Stimulated activated CD8-positive, alpha-beta memory T cell treated with anti-CD3 and anti-CD28 coated beads, Interleukin-4, amount 100 ng/mL, for 1 hour (primary cell): ENCODE data around the gene NPIPA5.
"Not testable (repeated sequence)": the region's sequence is repeated elsewhere in the genome, so short reads cannot be mapped to it uniquely, and the experiment has no call there.

Source experiments
- DNase-seq, 2 donors: peaks; one replicate each; pipeline ENCODE4 v3.0.0-alpha.2; 2020; ENCODE audit warnings: low read depth in 2 of 2, low spot score in 1 of 2

NPIPA5 gene

DNA sequence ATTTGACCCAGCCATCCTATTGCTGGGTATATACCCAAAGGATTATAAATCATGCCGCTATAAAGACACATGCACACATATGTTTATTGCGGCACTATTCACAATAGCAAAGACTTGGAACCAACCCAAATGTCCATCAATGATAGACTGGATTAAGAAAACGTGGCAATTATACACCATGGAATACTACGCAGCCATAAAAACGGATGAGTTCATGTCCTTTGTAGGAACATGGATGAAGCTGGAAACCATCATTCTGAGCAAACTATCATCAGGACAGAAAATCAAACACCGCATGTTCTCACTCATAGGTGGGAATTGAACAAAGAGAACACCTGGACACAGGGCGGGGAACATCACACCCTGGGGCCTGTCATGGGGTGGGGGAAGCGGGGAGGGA, 14.9 kb upstream of the NPIPA5 start:
- DNase-seq, result not testable (repeated sequence)

DNA sequence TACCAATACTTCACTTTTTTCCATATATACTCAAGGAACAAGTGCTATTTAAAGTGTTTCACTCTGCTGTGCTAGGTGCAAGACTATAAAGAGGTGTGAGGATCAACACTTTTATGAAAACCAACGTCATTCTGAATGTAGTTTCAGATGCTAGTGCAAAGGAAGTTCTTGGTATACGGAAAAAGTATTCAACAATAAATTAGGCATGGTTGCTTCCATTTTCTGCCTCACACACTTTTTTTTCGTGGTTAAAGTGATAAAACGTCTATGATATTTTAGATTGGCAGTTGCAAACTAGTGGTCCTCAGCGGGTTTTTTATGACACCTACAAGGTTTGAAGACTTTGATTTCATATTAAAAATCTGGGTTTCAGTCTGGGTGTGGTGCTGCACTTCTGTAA, 11.8 kb upstream of the NPIPA5 start:
- DNase-seq, result not testable (repeated sequence)

DNA sequence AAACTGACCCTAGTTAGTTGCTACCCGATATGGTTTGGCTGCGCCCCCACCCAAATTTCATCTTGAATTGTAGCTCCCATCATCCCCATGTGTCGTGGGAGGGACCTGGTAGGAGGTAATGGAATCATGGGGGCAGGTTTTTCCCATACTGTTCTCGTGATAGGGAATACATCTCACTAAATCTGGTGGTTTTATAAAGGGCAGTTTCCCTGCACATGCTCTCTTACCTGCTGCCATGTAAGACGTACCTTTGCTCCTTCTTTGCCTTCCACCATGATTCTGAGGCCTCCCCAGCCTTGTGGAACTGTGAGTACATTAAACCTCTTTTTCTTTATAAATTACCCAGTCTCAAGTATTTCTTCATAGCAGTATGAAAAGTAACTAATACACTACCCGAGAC, 10.0 kb upstream of the NPIPA5 start:
- not testable (repeated sequence) for DNase-seq

DNA sequence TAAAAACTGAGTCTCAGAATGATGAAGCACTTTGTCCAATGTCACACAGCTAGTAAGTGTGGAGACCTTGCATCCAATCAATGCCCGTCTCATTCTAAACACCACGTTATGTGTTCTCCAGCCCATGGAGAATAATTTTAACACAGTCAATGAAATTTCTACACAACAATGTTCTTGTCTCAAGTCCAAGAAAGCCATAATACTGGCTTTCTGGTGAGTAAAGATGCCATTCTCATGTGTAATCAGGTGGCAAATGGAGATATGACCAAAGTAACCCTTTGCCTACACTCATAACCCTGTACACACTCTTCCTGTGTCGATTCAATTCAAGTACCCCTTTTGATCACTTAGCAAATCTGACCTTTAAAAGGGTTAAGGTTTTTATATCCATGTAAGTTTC, 4.7 kb upstream of the NPIPA5 start:
- not testable (repeated sequence) for DNase-seq

DNA sequence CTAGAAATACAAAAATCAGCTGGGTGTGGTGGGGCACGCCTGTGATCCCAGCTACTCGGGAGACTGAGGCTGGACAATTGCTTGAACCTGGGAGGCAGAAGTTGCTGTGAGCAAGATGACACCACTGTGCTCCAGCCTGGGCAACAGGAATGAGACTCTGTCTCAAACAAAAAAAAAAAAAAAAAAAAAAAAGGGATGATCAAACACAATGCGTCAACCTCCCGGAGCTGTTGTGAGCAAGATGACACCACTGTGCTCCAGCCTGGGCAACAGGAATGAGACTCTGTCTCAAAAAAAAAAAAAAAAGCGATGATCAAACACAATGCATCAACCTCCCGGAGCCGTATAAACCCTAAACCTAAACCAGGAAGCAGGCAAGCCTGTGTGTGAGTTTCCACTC, 20.6 kb downstream of the NPIPA5 start:
- DNase-seq, result not testable (repeated sequence)

DNA sequence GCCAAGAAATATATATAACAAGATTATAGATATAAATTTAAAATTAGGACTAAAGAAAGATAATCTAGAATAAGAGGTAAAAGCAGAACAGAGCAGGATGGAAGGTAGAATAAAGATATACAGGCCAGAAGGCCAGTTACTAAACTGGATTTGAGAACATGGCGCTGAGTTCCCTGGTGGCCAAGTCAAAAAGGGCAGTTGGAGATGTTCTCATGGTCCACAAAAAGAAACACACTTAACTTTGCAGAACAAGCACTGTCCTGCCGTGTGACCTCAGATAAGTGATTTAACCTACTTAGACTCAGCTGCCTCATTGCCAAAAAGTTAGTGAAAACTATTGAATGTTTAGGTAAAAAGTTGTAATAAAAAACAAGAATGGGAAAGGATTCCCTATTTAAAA, 23.2 kb downstream of the NPIPA5 start:
- DNase-seq, result not testable (repeated sequence)

DNA sequence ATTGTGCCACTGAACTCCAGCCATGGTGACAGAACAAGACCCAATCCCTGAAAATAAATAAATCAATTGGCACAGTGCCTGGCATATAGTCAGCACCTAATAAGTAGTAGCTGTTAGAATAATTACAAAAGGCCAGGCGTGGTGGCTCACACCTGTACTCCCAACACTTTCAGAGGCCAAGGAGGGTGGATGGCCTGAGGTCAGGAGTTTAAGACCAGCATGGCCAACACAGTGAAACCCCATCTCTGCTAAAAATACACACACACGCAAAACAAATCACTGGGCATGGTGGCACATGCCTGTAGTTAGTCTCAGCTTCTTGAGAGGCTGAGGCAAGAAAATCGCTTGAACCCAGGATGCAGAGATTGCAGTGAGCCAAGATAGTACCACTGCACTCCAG, 25.2 kb downstream of the NPIPA5 start:
- not testable (repeated sequence) for DNase-seq

DNA sequence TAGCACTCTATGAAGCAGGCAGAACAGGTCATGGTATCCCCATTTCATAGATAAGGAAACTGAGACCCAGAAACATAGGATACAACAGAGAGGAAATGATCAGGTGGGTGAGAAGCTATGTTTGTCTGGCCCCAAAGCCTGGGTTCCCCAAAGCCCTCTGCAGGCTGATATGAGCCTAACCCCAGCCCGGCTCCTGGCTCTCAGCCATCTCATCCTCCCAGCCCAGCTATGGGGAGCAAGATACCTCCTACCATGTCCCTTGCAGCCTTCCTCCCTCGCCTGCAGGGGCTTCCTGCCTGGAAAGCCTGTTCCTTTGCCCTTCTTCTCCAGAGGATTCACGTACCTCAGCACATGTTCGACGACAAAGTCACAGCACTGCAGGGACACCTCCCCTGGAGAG, 26.3 kb downstream of the NPIPA5 start:
- not testable (repeated sequence) for DNase-seq

DNA sequence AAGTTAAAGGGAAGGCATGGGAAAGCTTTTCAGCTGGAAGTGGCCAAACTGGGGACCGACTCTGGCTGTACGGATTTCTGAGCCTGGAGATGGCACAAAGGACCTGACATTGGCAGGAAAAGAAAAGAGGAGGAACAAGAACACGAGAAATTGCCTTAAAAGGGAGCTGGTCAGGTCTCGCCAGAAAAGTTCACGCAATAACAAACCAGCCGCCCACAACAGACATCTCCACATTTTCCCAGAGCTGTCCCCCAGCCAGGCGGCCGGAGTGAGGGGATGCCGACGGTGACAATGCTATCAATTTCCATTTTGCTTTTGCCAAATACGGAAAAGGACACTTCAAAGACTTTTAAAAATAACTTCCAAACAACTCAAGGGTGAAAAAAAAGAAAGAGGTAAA, 26.8 kb downstream of the NPIPA5 start:
- not testable (repeated sequence) for DNase-seq

DNA sequence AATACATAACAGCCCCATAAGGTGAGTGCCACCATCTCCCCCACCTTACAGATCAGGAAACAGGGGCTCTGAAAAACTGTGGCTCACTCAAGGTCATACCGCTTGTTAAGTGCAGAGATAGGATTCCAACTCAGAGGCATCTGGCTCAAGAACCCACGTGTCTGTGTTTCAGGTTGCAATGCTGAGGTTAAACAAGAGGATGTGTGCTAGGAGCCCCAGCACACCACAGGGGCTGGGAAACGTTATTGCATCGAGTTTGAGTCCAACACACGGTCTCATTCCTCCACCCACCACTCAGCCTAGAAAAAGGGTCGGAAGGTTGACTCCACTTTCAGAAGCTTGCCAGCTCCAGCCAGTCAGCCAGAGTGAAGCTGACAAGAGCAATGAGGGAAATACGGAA, 29.4 kb downstream of the NPIPA5 start:
- not testable (repeated sequence) for DNase-seq

DNA sequence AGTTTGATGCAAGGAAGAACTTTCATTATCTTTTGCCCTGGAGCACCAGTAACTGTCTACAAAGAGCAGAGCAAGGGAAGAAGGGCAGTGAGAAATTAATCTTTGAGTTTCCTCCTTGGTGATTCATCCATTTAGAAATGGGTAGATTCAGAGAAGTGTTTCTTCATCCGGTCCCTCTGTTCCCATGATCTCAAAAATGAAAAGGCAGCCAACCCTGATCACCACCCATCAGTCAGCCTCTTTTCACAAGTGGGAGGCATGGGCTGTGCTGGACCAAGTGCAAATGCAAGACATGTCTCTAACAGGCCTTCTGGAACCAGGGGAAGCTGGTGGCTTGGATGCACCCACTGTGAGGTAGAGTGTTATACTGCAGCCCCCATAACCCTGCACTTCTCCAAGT, 35.8 kb downstream of the NPIPA5 start:
- not testable (repeated sequence) for DNase-seq

DNA sequence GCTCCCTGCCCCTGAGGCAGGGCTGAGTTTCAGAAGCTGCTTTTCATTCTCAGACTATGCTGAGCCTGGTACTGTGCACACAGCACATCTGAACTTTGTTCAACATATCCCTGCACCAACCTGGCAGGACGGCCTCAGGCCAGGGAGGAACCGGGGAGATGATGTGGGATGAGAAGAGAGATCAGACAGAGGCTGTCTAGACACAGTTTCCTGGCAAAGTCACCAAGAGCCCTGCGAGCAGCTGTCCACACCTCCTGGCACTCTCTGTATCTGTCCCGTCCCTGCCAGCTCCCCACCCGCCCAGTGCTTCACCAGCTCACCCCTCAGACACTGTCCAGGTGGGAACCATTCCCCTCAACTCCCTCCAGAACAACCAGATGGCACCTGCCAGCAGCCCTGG, 39.1 kb downstream of the NPIPA5 start:
- not testable (repeated sequence) for DNase-seq

DNA sequence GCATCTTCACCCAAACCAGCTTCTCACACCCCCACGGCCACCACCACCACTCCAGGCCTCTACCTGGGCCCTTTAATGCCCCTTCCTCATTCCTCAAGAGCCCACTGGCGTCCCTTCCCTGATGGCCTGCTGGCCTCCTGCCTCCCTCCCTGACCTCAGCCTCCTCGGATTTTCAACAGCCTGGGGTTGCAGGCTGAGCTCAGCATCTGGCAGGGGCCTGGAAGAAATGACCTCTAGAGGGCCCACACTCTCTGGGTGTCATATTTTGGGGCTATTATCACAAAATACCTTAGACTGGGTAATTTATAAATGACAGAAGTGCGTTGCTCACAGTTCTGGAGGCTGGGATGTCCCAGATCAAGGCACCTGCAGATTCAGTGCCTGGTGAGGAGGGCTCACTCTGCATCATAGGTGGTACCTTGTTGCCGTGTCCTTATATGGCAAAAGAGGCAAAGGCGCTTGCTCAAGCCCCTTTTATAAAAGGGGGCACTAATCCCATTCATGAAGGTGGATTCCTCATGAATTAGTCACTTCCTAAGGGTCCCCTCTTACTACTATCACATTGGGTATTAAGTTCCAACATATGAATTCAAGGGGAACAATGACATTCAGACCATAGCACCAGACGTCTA, 40.0 kb downstream of the NPIPA5 start:
- not testable (repeated sequence) for DNase-seq

DNA sequence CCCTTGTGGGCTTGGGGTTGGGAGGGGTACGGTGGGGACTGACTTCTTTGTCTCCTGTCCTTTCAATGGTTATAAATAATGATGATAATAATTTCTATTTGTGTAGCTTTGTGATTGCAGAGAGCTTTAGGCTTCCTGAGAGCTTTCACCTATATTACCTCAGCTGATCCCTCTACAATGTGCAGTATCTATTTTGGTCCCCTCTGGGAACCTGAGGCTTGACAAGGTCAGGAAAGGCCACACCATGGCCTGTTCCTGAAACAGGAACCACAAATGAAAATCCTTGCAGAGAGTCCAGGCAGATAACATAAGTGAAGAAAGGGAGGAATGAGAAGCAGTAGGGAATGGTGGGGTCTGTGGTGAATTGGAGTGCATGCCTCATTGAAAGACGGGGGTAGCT, 42.5 kb downstream of the NPIPA5 start:
- DNase-seq, result not testable (repeated sequence)

DNA sequence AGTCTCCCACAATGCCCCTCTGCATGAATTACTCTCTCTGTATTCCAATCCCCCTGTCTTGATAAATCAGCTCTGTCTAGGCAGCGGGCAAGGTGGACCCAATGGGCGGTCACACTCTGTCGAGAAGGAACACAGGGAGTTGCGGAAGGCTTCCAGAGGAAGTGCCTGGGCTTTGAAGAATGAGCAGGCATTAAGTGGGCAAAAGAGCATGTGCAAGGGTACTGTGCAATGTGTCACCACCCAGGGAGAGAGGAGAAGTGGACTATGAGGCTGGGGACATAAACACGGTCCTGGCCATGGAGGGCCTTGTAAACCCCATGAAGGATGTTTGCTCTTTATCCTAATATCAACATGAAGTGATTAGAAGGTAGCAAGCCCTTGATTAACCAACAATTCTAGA, 44.1 kb downstream of the NPIPA5 start:
- DNase-seq, result not testable (repeated sequence)

DNA sequence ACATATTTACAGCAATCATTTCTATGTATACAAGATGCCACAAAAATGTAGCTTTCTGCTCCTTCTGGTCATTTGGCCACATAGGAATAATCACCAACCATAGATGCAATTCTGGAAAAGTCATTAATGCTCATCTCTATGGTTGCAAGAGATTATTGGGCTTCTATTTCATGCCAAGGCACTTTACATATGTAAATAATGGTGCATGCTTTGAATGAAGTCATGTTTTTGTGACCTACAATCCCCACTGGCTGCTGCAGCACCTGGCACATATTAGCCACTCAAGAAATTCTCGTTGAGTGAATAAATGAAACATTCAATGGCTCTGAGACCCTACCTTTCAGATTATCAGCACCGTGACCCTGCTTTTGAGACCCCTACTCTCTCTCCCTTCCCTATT, 47.1 kb downstream of the NPIPA5 start:
- not testable (repeated sequence) for DNase-seq

DNA sequence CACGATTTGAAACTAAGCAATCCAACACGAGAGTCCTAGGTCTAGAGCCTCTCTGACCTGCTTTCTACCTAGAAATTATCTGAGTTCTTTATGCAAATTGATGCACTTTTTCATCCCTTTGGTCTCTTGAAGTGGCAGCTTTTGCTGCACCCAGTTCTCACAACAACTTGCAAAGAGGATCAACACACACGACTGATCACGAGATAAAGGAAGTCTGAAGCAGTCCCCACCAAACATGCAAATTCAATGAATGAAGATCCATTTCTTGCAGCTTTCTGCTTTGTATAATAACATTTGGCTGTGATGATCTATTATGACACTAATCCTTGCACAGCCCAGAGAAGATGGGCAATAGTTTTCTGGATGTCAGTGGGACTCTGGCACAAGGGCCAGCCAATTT, 53.1 kb downstream of the NPIPA5 start:
- DNase-seq, result not testable (repeated sequence)

DNA sequence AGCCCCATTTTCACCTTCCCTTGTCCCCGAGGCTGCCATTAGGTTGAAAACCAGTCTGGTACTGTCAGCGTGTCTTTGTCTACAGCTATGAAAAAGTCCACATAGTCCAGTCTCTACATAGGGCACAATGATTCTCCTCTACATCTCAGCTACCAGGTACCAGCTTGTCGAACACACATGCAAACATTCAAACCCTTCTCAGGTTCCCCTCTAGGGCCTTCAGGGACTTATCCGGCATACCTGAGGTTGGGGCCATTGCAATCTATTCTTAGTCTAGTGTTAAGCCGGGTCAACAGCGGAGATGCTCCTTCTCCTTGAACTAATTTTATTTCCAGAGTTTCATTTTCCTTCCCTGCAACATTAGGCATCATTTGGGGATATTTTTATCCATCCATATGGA, 54.7 kb downstream of the NPIPA5 start:
- not testable (repeated sequence) for DNase-seq

DNA sequence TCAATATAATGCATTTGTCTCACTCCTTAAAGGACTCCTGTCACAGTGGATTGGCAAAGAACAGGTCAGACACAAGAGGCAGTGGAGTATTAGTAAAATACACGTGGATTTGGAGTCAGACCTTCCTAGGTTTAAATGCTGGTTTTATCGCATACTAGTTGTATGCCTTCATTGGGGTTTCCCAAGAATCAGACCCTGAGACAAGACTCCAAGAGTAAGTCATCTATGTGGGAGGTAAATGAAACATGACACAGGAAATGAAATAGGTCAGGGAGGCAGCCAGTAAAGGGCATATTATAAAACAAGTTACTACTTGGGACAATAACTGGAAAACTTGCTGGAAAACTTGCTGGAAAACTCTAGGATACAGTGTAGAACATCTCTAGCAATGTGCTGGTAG, 56.9 kb downstream of the NPIPA5 start:
- DNase-seq, result not testable (repeated sequence)

DNA sequence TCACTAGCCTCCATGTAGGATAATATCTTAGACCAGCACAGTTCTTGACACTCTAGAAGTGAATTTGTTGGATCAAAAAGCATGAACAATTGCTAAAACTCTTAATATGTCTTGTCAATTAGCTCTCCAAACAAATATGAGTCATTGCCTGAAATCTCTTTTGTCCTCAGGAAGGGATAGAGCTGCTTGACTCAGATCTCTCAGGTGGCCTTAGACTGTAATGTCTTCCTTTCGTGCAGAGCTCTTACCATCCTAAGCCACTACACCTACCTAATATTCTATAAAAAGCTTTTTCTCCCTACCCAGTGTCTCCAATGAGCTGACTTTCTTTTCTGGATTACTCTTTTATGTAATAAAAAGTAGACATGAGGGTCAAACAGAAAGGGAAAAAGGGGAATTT, 63.5 kb downstream of the NPIPA5 start:
- not testable (repeated sequence) for DNase-seq
